ENCODE results near the gene EME1. TPM values are rescaled to one million over a fixed set of nuclear protein-coding genes. Genes with fewer than 3 reads are reported as not detected.
"Not testable (repeated sequence)": the region's sequence is repeated elsewhere in the genome, so short reads cannot be mapped to it uniquely, and the experiment has no call there.

Gene EME1
- total RNA-seq, 1 donor from 2014 or later: 0.62 TPM

DNA sequence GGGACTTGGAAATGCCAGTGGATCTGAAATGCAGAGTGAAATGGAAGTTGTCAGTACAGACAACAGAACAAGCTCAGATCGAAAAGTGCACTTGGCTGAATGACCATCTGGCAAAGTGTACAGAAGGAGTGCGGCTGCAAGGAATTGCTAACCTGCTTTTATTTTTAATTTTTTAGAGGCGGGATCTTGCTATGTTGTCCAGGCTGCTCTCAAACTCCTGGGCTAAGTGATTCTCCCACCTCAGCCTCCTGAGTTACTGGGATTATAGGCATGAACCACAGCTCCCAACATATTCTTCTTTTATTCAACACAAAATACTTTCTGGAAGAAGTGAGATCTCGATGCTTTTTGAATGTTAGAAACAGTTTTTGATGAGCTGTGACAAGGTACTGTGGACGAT lies 20.7 kb downstream of the EME1 start:
- no peak for DNase-seq (ENCODE audit: low read depth)

DNA sequence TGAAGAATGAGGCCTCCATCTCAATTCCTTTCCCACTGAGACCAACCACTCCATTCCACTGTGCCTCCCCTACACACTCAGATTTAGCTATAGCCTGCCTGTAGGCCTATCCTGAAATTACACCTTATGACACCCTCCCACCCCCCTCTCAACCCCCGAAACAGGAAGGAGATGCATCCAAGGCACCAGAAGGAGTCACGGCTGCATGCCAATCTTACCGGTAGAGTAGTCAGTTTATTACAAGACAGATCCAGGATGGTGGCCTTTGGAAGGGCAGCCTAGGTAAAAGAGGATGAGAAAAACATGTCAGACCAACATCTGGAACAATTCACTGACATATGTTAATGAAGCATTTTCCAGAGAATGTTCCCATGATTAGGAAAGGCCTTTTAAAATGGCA lies 21.7 kb downstream of the EME1 start:
- DNase-seq (ENCODE audit: low read depth): no peak

DNA sequence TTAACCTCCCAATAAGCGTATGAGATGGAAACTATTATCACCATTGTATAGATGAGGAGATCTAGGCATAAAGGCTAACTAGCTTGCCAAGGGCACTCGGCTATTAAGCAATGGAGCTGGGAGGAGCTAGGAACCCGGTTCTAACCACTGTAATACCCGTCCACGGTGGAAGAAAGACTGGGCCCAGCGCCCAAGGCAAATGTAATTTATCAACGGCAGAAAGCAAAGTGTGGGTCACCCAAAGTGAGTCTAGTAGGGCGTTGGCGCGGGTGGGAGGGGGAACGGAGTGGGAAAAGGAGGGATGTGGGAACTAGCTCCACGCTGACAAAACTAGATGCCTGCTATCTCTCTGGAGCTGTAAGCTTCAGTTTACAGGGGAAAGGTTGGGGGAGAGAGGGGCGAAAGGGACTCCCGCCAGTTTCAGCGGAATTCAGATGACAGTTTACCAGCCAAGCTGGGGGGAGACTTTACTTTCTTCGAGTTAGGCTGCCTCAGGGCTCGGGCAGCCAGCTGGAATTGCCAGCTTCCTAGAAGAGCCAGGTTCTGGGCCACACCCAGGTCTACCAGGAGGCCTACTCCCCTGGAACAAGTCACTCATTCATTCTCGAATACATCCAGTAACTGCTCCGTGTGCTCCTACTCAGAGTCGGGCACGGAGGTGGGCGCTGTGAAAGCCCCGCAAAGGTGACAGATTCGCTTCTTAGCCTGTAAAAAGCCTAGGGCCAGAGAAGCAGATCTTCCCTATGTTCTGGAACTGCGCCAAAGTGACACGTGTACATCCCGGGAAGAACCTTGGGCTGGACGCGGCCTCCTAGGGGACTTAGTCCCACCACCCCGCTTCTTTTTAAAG lies 23.5 kb downstream of the EME1 start:
- peak; percentile 49 for DNase-seq (ENCODE audit: low read depth)

GRCh38 chr17:50397111-50397918 lies 24.3 kb downstream of the EME1 start, which contains the start of gene LRRC59:
Gene LRRC59 (minus strand): TSS chr17:50397523. CDS start chr17:50397317, 206 bp downstream.
- peak; percentile 83 for DNase-seq (ENCODE audit: low read depth)

DNA sequence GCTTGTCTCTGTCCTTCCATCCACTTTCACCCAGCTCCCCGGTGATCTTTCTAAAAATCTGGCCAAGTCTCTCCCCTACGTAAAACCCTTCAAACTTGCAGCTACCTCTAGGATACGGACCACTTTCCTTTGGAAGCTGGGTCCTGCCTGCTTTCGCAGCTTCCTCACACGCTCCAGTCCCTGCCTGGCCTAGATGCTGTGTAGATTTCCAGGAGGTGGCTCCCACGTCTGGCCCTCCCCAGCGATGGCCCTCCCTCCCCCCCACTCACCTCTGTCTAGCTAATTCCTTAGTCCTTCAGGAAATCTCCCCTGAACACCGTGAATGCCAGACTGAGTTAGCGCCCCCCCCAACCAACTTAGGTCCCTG lies 24.9 kb downstream of the EME1 start:
- DNase-seq (ENCODE audit: low read depth): no peak

DNA sequence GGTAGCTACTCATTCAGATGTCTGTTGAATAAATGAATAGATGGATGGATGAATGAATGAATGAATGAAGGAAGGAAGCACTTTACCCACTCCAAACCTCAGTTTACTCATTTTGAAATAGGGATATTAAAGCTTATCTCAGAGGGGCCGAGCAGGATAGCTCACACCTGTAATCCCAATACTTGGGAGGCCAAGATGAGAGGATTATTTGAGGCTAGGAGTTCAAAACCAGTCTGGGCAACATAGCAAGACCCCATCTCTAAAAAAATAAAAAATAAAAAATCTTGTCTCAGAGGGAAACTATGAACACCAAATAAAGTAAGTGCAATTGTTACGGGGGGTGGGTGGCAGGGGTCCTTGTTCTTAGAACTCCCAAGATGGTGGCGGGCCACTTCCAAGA lies 25.6 kb downstream of the EME1 start:
- DNase-seq (ENCODE audit: low read depth): not testable (repeated sequence)

DNA sequence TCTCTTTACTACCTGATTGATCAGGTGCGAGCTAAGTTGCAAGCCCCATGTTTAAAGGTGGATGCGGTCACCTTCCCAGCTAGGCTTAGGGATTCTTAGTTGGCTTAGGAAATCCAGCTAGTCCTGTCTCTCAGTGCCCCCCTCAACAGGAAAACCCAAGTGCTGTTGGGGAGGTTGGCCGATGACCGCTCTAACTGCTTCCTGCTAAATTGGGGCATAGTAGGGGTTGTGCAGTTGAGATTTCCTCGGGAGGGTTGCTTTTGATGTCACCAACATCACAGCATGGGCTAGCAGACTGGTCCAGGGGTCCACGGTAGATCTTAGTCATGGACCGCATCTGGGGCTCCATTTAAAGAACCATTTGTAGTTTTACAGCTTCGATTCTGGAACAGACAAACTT lies 26.6 kb downstream of the EME1 start:
- not testable (repeated sequence) for DNase-seq (ENCODE audit: low read depth)

DNA sequence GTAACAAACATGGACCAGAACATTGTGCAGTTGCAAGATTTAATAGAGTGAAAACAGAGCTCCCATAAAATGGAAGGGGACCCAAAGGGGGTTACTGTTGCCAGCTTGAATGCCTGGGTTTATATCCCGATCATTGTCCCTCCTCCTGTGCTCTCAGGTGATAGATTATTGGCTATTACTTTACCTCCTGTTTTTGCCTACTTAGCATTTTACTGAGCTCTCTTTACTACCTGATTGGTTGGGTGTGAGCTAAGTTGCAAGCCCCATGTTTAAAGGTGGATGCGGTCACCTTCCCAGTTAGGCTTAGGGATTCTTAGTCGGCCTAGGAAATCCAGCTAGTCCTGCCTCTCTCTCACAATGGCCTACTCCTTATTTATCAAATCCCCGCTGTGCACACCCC lies 32.3 kb downstream of the EME1 start:
- DNase-seq (ENCODE audit: low read depth): not testable (repeated sequence)

GRCh38 chr17:50406578-50406977 lies 33.5 kb downstream of the EME1 start:
- no peak for DNase-seq (ENCODE audit: low read depth)

DNA sequence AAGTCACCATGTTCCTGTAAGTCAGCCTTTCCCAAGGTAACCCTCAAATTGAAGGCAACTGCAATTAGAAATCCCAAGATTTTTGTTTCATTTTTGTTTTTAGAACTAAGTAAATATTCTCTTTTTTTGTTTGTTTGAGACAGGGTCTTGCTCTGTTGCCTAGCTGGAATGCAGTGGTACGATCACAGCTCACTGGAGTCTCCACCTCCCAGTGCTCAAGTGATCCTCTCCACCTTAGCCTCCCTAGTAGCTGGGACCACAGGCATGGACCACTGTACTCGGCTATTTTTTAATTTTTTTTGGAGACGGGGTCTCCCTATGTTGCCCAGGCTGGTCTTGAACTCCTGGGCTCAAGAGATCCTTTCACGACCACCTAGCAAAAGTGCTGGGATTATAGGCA lies 34.9 kb downstream of the EME1 start:
- DNase-seq (ENCODE audit: low read depth): no peak

DNA sequence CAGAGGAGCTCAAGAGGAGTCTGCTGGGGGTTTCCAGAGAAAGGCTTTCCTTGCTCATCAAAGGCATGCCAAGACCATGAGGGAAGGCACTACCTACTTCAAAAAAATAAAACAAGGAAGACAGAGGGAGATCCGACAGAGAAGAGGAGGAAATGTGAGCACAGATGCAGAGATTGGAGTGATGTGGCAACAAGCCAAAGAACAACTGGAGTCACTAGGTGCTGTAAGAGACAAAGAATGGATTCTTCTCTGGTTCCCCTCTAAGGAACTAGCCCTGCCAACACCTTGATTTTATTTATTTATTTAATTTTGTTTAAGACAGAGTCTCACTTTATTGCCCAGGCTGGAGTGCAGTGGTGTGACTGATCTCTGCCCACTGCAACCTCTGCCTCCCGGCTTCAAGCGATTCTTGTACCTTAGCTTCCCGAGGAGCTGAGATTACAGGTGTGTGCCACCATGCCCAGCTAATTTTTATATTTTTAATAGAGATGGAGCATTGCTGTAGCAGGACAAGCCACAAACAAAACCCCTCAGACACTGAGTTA lies 39.2 kb downstream of the EME1 start:
- no peak for DNase-seq (ENCODE audit: low read depth)

DNA sequence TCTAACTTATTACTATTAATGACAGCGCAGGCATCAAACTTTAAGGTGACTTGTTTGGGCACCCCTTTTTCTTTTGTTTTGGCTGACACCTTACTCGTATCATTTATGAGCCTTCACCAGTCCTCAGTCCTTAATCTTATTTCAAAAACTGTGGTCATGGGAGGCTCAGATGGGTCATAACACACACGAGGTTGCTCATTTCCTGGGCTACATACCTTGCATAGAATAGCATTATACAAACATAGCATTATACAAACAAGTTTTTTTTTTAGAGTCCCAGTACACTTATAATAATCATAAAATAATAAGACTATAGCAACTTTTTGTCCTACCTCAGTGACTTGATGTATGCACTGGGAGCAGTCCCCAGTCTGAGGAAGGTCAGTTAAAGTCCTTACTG lies 41.8 kb downstream of the EME1 start:
- DNase-seq (ENCODE audit: low read depth): no peak

DNA sequence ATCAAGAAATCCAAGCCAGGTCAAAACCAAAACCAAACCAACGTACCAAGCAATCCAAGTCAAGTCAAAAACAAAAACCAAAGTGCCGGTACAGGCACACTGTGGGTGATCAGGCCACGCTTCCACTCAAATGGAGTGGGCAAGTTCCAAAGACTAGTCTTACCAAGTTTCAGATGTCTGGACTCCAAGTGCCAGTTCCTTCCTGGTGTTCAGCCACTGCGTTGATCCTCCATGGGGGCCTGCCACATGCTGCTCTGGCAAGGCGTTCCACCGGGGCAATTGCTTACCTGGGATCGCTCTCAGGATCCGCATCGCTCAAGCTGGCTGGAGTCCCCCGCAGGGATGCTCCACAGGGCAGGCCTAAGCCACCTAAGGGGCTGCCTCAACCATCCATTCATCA lies 46.5 kb downstream of the EME1 start:
- DNase-seq (ENCODE audit: low read depth): not testable (repeated sequence)

GRCh38 chr17:50420419-50421112 lies 47.5 kb downstream of the EME1 start:
- no peak for DNase-seq (ENCODE audit: low read depth)

DNA sequence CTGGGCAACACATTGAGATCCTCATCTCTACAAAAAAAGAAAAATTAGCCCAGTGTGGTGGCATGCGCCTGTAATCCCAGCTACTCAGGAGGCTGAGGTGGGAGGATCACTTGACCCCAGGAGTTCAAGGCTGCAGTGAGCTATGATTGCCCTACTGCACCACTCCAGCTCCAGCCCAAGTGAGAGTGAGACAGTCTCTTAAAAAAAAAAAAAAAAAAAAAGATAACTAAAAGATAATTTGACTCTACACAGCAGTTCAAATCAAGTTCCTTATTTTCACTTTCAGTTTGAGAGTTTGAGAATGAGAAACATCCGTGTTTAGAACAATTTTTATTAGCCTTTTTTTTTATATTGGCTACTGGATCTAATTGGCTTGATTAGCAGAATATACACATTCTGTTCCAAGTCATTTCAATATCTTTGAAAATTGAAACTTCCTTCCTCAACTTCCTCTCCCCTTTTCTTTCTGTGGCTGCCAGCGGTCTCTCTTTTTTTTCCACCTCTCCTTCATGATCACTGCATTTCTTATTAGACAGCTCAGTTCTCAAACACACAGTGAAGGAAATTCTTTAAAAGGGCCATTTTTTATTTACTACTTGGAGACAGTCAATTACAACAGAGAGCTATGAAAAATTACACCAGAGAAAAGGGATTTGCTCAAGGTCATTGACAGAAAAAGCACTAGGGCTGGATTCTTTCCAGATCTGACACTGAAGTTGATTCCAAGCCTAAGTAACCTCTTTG lies 48.5 kb downstream of the EME1 start:
- DNase-seq (ENCODE audit: low read depth): no peak

GRCh38 chr17:50422738-50423137 lies 49.7 kb downstream of the EME1 start:
- no peak for DNase-seq (ENCODE audit: low read depth)

- peak; percentile 74 for DNase-seq (ENCODE audit: low read depth)
Observed at GRCh38 chr17:50423553-50424159, 50.6 kb downstream of the EME1 start.

DNA sequence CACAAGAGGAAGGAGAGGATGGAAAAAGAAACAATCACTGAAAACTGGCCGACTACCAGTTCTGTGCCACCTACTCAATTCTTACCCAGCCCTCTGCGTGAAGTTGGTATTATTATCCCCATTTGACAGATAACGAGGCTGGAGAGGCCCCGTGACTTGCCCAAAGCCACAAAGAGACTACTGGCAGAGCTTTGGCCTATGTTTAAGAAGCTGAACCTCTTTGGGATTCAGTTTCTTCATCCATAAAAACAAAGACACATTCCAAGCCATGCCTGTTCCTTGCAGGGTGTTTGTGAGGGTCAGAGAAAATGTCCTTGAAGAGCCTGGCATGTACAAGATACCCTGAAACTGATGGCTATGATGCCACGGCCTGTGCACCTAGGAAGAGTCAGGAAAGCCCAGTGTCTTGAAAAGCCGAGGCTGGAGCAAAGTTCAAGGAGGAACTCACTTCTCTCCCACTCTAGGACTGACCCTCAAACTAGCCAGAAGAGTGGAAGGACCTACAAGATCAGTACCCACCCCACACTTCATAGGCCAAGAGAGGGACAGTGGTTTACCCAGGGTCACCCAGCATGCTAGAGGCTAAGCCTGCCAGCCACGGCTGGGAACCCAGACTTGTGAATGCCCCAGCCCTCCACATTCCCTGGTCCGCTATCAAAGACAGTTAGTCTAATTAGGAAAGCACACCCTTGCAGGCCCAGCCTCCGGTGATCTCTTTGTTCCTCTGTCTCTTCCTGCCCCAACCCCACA lies 51.4 kb downstream of the EME1 start:
- no peak for DNase-seq (ENCODE audit: low read depth)

GRCh38 chr17:50424996-50425681 lies 52.1 kb downstream of the EME1 start:
- DNase-seq (ENCODE audit: low read depth): no peak

Data from myocyte (in vitro differentiated cells).